NCI-H1105 treated with DMSO at 0.1 percent for 48 hours (cell line): Measurements from ENCODE around the gene KIT.
"Not testable (repeated sequence)": the region's sequence is repeated elsewhere in the genome, so short reads cannot be mapped to it uniquely, and the experiment has no call there.

Experiments used
- DNase-seq: peaks from one replicate; lab custom pipeline; 2025; lab: John Stamatoyannopoulos, UW

KIT gene

GRCh38 chr4:54657551-54658251 lies at the start of gene KIT:
TSS of gene KIT (plus strand) at chr4:54657957. CDS start at chr4:54658015, 58 bp downstream.
- peak; percentile 74 for DNase-seq

DNA sequence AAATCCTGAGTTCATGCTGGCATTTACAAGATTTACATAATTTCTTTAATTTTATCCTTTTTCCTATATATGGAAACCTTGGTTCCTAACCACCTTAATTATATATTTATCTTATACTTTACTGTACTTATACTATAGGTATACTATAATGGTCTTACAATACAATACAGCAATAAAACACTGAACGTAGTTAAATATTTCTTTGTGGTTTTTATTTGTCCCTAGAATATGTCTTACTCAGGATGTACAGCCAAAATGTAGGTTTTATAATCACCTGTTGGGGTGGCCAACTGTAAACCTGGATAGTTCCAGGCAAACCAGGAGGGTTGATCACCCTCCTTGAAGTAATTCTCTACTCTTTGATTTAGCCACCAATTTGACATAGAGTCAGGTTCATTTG lies 48.4 kb upstream of the KIT start:
- no peak for DNase-seq

DNA sequence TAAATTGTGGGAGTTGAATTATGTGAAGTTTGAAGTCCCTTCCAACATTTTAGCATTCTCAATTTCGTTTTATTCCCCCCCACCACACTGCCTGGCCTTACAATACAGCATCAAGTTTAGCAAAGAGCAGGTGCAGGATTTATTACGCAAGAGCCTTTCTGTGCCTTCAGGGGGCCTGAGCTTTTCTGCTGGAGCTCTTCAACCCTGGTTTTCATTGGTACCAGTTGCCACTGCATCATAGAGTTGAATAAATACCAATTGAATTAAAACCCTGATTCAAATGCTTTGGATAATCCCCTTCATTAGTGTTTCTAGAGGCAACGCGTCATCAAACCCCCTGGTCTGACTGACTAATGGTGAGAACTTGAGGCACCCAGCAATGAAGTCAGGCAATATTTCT lies 43.6 kb upstream of the KIT start:
- DNase-seq = no peak

GRCh38 chr4:54620773-54621172 lies 37.0 kb upstream of the KIT start:
- DNase-seq = no peak

DNA sequence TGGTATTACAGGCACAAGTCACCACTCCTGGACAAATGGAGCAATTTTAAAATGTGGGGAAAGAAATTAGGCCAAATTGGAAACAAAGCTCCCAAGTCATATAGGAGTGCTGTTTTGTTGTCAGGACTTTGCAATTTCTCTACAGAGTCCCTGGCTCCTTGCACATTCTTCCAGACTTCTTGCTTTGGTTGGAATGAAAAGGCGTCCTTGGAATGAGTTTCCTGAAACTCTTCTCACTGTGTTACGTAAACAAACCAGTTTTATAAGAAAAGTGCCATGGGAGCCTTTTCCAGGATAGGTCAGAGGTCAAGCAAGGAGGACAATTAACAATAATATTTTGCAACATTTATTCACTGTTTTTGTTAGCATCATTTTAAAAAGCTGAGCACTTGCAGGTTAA lies 32.4 kb upstream of the KIT start:
- no peak for DNase-seq

DNA sequence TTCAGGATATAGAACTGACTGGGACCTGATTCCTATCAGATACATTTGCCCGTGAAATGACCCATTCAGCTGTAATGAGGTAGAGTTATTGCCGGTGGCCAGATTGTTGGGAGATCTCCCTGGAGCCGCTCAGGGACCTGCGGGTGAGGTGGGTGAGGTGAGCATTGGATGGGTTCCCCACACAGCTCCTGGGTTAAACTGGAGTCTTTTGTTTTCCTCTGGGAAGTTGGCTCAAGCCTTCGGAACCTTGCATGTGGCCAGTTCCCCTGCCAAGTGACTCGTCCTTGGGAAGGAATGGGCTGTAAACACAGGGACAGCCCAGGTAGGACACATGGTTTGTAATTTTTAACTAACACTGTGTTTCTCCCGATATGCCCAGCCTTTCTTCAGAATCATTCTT lies 31.6 kb upstream of the KIT start:
- no peak for DNase-seq

GRCh38 chr4:54632537-54632936 lies 25.2 kb upstream of the KIT start:
- DNase-seq = no peak

DNA sequence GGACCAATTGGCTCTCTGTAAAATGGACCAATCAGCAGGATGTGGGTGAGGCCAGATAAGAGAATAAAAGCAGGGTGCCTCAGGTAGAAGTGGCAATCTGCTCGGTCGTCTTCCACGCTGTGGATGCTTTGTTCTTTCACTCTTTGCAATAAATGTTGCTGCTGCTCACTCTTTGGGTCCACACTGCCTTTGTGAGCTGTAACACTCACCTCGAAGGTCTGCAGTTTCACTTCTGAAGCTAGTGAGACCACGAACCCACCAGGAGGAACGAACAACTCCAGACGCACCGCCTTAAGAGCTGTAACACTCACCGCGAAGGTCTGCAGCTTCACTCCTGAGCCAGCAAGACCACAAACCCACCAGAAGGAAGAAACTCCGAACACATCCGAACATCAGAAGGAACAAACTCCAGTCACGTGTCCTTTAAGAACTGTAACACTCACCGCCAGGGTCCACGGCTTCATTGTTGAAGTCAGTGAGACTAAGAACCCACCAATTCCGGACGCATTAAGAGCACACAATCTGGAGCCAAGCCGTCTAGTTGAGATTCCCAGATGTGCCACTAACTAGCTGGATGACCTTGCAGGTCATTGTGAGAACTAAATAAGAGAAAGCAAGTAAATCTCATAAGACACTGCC lies 24.5 kb upstream of the KIT start:
- DNase-seq = not testable (repeated sequence)

DNA sequence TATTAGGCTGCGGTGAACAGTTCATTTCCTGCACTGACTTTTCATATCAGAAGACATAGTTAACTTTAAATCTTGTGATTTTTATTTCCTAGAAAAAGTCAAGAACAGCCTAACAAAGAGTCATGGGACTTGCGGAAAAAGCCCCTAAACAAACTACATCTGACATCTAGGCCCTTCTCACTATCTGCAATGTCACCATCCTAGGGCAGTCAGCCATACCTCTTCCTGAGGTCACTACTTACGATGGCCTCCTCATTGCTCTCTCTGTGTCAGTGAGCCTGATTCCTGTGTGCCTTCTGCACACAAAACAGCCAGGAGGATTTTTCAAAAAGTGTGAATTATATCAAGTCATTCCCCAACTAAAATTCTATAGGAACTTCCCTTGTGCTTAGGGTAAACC lies 22.4 kb upstream of the KIT start:
- DNase-seq = no peak

DNA sequence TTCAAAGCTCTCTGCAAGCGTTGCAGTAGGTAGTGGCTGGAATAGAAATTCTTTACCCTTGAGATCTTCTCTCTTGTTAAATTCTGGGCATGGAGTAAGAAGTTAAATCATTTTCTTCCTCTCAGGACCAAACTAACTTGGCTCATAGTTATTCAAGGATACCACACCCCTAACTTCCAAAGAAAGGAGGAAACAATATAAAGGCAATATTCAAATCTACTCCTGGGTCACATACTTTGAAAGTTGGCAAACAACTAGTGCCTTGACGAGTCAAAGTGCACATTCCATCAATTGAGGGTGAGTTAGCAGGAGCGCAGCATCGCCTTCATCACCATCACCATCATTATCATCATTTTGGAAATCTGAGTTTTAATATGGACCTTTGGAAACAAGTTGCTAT lies 20.4 kb upstream of the KIT start:
- DNase-seq = no peak

- not testable (repeated sequence) for DNase-seq
Measured at GRCh38 chr4:54641101-54641500, 16.7 kb upstream of the KIT start.

DNA sequence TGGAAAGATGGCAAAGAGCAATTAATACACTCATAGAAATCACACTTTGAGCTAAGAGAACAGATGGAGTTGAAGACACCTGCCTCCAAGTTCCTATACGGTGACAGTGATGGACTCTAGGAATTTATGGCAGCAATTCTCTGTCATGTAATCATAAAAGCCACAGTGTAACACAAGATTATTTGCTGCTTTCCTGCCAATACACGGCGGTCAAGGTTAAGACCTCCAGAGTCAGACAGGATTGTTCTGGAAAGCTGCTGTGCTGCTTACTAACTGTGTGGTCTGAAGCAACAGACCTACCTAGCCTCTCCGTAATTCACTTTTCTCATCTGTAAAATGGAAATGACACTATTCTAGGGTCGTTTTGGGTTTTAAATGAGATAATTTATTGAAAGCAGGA lies 14.6 kb upstream of the KIT start:
- no peak for DNase-seq

- no peak for DNase-seq
Measured at GRCh38 chr4:54643958-54644751, 13.6 kb upstream of the KIT start.

- DNase-seq = no peak
Measured at GRCh38 chr4:54645830-54646229, 11.9 kb upstream of the KIT start.

- no peak for DNase-seq
Measured at GRCh38 chr4:54647070-54647469, 10.7 kb upstream of the KIT start.

DNA sequence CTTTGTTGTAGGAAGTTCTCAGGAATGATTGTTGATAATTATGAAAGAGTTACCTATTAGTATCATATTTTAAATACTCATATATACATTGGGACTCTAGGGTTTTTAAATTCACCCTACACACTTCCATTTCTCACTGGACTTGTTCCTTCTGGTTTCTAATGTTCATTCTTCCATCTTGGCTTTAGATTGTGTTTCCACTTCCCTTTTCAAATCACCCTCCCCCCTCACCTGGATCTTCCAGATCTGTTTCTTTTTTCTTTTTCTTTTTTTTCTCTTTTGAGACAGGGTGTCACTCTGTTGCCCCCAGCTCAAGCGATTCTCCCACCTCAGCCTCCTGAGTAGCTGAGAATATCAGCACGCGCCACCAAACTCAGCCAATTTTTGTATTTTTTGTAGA lies 6.7 kb upstream of the KIT start:
- no peak for DNase-seq

DNA sequence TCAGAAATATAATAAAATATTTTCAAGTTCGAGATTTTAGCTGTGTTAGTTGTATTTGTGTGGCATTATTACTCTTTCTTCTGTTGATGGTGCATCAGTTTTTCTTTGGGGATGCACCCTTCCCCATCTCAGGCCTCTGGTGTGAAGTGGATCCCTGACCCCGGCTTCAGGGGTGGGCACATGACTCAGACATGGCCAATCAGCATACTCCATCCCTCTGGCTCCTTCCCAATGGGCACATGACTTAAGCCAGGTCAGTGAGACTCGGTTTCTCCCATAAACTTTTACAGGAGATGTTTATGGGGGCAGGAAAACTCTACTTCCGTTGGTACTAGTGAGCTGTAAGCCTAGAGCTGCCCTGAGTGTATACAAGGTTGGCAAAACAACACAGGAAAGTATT lies 3.0 kb upstream of the KIT start:
- DNase-seq = no peak

- DNase-seq = peak; percentile 74
Measured at GRCh38 chr4:54657185-54657550, 589 bp upstream of the KIT start.

GRCh38 chr4:54658252-54659093 lies 716 bp downstream of the KIT start:
- peak; percentile 23 for DNase-seq

DNA sequence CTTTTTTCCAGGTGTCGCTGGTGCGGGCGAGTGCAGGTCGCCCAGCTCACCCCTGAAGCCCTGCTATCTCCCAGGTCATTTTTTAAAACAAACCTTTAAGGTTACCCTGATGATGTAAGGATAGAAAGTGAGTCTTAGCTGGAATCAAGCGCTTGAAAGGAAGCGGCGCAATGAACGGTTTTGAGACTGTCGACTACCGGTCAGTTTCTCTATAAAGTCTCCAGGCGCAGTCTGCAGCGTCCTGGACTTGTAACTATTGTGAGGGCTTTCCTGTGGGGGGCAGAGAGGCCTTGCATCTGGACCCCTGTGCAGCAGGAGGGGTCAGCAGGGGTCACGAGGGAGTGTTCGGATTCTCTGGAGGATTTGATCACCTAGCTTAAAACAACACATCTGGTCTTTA lies 1.6 kb downstream of the KIT start:
- no peak for DNase-seq

GRCh38 chr4:54659749-54660535 lies 2.2 kb downstream of the KIT start:
- no peak for DNase-seq

- DNase-seq = no peak
Measured at GRCh38 chr4:54660591-54660990, 2.8 kb downstream of the KIT start.
